ENCODE data around the gene ARFRP1.

- TF ChIP-seq CTCF (IDR thresholded peaks at IDR 0.05) = no peak
- no peak for TF ChIP-seq POLR2A (IDR thresholded peaks at IDR 0.05)
Observed at GRCh38 chr20:63662813-63663189, 45.0 kb downstream of the ARFRP1 start.
